Cardiac septum (tissue), 1 donor: ENCODE data around the gene DVL2. TPM values are rescaled to one million over a fixed set of nuclear protein-coding genes. Genes with fewer than 3 reads are reported as not detected.

Experiments
- DNase-seq: peaks from one replicate; pipeline ENCODE4 v3.0.0-alpha.2; 2020; ENCODE audit warnings: low spot score
- intact Hi-C: fragments of 100-400 bp; cut with DNase I; formaldehyde crosslinking; loops from one replicate; pipeline ENCODE4 v1.14.0; 2022
- total RNA-seq: library from RNA; stranded (reverse); fragmentation: NEBNext Ultra II Directional; extraction: Animal tissue kit (Norgen Biotek cat#: 25700); gene quantifications from one replicate; pipeline ENCODE4 v1.2.1, GENCODE V29; 2021
- donor health status: DM: no; HTN: no; CAD: no.

DVL2 gene
- total RNA-seq, 1 donor from 2014 or later, result 22.5 TPM

DNA sequence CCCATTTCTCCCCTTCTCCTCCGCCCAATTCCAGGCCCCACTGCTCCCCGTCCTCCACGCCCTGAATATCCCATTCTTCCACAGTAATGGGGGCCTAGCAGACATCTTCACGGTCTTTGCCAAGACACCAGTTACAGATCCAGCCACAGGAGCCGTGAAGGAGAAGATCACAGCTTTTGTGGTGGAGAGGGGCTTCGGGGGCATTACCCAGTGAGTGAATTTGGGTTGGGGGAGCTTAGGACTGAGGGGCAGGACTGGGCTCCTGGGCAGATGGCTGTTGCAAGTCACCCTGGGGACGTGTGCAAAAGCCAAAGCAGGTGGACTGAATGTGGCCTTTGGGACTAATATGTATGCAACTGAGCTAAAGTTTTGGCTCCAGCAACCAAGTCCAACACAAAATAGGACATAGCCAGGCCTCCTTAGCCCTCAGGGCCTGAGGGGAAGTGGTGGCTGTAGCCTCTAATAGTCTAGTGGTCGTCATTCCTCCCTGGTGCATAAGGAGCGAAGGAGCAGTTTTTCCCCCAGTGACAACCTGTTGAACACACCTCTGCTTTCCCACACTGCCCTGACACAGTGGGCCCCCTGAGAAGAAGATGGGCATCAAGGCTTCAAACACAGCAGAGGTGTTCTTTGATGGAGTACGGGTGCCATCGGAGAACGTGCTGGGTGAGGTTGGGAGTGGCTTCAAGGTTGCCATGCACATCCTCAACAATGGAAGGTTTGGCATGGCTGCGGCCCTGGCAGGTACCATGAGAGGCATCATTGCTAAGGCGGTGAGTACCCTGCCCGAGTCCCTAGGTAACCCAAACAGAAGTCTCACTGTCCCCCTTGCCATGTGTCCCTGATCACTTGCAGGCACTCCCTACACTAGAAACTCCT, 12.0 kb downstream of the DVL2 start:
- DNase-seq, result no peak
- intact Hi-C loops, result no loop called here

GRCh38 chr17:7221278-7222092, 12.8 kb downstream of the DVL2 start:
- DNase-seq, result no peak
- intact Hi-C loops, result loop anchor here (2.0 kb wide), 1 partner anchor 17 kb away; the partner anchor contains the start of gene PHF23

- DNase-seq, result peak; percentile 84
- intact Hi-C loops, result loop anchor here (2.0 kb wide), 1 partner anchor 18 kb away; the partner anchor contains the start of gene PHF23
These were observed 13.6 kb downstream of the DVL2 start for GRCh38 chr17:7220593-7221277.

DNA sequence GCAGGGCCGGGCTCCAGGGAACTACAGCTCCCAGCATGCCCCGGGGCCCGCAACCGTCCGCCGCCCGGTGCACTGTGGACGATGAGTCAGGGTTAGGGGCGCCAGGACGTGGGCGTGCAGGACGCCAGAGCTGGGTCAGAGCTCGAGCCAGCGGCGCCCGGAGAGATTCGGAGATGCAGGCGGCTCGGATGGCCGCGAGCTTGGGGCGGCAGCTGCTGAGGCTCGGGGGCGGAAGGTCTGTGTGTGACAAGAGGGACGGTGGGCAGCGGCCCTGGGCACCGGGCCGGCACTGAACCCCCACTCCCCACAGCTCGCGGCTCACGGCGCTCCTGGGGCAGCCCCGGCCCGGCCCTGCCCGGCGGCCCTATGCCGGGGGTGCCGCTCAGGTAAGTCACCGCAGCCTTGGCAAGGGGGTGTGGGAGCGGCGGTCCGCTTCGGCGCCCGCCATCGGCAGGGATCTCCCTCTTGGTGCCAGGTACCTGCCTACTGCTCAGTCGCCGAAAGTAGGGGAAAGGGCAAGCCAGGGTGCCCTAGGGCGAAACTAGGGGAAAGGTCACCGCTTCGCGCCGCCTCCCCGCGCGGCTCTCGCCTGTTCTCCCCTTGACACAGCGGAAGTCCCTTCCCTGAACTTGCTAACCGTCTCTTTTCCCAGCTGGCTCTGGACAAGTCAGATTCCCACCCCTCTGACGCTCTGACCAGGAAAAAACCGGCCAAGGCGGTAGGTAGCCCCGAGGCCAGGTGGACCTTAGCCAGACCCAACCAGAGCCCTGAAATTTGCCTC, 14.3 kb downstream of the DVL2 start, which contains the start of the genes ACADVL and DLG4:
TSS of gene ACADVL (plus strand) at position 127 of the 781 bp plus-strand sequence. CDS start at position 174, 47 bp downstream.
TSS of gene DLG4 (minus strand) at position 25 of the 781 bp plus-strand sequence.
- intact Hi-C loops, result loop anchor here (2.0 kb wide), 1 partner anchor 19 kb away; the partner anchor contains the start of gene PHF23

DNA sequence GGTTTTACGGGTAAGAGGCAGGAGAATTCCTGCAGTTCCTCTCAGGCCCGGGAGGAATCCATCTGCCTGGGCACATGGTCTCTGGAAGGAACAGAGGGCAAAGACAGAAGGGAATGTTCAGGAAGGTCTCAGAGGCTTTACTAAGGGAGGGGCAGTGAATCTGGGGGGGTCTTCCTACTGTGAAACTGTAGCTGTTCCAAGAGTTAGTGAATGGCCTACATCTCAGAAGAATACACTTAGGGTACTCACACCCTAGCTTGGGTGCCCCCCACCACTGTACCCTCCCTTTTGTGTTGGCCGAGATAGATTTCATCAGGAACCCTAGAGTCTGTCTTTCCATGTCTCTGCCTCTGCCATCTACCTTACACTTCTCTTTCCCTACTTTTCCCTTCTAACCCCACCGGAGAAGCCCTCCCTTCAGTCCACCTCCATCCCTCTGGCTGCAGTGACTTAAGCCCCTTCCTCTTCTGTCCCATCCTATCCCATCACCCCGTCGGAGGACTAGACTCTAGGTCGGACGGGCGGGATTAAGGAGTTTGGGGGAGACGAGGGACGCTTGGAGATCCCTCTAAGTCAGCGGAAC, 15.0 kb downstream of the DVL2 start:
- intact Hi-C loops, result no loop called here

More for the DNA sequence above, 14.3 kb downstream of the DVL2 start, which contains the start of the genes ACADVL and DLG4:
- DNase-seq, result peak; percentile 96

GRCh38 chr17:7218758-7219157, 15.6 kb downstream of the DVL2 start:
- no peak for DNase-seq
- intact Hi-C loops, result no loop called here

More for the DNA sequence above, 15.0 kb downstream of the DVL2 start:
- DNase-seq, result no peak

- no peak for DNase-seq
- intact Hi-C loops, result no loop called here
These were observed 16.2 kb downstream of the DVL2 start for GRCh38 chr17:7218166-7218565.

DNA sequence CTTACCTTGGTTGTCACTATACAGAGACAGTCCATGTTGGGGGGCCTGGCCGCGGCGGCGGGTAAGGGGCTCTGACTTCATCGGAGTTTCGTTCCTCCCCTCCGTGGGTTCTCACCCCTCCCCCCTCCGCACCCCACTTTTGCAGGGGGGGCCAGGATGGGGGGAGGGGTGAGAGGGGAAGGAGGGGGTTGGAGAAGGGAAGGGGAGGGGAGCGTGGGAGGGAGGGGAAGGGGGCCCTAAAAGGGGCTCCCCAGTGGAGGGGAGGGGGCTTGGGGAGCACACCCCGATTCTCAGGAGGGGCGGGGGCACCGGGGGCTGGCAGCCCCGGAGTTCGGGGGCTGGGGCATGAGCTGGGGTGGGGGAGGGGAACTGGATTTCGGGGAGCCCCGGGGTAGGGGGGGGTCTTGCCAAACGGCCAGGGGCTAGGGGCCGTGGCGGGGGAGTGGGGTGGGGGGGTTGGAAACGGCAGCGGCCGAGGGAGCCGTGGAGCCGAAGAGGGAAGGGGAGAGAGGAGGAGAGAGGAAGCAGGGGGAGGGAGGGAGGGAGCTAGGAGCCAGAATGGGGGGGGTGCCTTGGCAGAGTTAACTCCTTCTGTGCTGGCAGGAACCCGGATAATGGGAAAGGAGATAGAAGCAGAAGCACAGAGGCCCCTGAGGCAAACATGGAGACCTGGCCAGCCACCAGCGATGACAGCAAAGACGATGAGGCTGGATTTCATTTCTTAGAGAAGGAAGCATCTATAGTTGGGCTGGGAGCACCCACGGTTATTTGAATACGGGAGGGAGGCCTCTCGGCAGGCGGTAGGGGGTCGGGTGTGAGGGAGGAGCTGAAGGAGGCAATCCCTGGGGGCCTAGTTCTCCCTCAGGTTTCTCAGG, 17.0 kb downstream of the DVL2 start:
- intact Hi-C loops, result no loop called here
- DNase-seq, result peak; percentile 78

- DNase-seq, result no peak
- intact Hi-C loops, result no loop called here
These were observed 17.8 kb downstream of the DVL2 start for GRCh38 chr17:7216242-7217112.

DNA sequence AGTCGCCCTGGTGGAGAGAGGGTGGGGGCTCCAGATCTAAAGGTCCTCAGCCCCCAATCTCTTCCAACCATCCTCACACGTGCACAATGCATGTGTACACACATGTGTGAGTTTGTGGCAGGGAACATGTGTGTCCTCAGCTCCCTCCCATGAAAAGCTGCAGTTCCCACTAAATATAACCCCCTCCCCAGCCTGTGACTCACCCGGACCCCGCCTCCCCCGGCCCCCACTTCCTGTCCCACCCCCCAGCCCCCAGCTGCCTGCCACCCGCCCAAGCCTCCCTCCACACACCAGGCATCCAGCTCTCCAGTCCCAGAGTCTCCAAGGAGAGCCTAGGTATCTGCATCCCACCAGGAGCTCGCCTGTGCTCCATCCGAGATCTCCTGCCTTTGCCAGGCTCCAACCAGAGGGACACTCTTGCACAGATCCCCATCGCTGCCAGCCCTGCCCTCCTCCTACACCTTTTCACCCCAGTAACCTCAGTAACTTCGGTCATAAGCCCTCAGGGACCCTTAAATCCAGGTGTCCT, 18.6 kb downstream of the DVL2 start:
- intact Hi-C loops, result no loop called here
- no peak for DNase-seq

GRCh38 chr17:7215136-7215638, 19.1 kb downstream of the DVL2 start:
- no peak for DNase-seq
- intact Hi-C loops, result no loop called here

DNA sequence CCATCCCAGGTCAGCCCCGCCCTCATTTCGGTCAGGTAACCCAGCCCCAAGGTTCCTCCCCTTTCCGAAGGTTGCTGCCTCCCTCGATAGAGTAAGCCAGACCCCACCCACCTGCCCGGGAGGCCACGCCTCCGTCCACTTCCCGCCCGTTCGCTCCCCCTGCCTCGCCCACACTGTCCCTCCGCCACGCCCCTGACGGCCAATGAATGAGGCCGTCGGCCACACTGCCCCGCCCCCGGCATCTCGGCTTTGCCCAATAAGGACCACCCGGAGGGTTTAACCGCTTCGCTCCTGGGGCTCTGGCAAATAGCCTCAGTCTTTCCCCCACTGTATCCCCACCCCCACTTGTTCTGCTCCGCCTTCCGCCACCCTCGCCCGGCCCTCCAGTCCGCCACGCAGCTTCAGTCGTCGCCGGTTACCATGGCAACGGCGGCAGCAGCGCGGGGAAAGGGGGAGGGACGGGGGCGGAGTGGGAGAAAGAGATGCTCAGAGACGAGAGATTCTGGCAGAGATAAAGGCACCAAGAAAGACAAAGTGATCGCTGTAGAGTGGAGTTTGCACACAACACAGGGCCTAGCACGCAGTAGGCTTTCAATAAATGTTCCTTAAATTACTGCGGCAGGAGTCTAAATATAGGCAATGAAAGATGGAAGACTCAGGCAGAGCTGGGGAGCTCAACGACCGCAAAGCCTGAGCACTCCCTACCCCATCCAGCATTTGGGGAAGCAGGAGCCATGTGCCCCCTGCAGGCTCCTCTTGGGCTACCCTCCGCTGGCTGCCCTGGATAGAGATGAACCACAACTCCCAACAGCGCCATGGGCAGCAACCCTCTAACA, 19.8 kb downstream of the DVL2 start:
- peak; percentile 99 for DNase-seq
- intact Hi-C loops, result no loop called here

DNA sequence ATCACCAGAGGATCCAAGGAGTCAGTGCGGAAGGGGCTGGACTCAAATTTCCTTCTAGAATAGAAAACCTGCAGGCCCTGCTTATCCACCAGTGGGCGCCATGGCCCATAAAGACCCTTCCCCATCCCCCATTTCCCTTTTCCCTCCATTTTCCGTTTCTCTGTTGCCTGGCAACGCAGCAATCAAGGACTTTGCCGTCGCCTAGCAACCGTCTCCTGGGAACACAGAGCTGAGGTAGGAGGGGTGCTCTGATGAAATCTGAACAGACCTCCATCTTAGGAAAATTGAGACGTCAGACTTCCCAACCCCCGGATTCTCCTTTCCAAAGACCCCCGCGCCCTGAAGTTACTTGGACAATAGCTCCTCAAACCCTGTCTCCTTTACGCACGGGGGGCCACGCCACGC, 20.4 kb downstream of the DVL2 start:
- DNase-seq, result no peak
- intact Hi-C loops, result no loop called here

- intact Hi-C loops, result no loop called here
- DNase-seq, result no peak
These were observed 22.6 kb downstream of the DVL2 start for GRCh38 chr17:7211491-7212273.
